Prostate gland (tissue), 2 donors: ENCODE results near the gene UGGT1. TPM values are rescaled to one million over a fixed set of nuclear protein-coding genes. Genes with fewer than 3 reads are reported as not detected.

Experiments
- DNase-seq: peaks from one replicate; pipeline ENCODE4 v3.0.0-alpha.2; 2019; ENCODE audit warnings: low spot score
- H3K27ac ChIP-seq, 2 donors: fragments of 200-600 bp; sonication (generic); 2 replicates each; pipeline ENCODE4 v1.5.1; 2017 to 2019
- H3K27me3 ChIP-seq: fragments of 200-600 bp; sonication (generic); replicated peaks from 2 replicates; pipeline ENCODE4 v1.5.1; 2019; ENCODE audit not compliant: insufficient read depth
- H3K36me3 ChIP-seq, 2 donors: fragments of 200-600 bp; sonication (generic); 1 replicate in 1 of 2; 2 replicates in 1 of 2; pipeline versions ENCODE4 v1.5.1 to v1.8.1; 2017 to 2019
- H3K4me1 ChIP-seq: fragments of 200-600 bp; sonication (generic); replicated peaks from 2 replicates; pipeline ENCODE4 v1.5.1; 2019
- H3K4me3 ChIP-seq, 2 donors: fragments of 200-600 bp; sonication (generic); 2 replicates each; pipeline ENCODE4 v1.5.1; 2017 to 2019
- H3K9me3 ChIP-seq: fragments of 200-600 bp; sonication (generic); 2 replicates; pipeline ENCODE4 v1.5.1; 2017
- POLR2A ChIP-seq: fragments of 450-650 bp; IDR thresholded peaks from one replicate; pipeline ENCODE4 v1.6.1; 2016; ENCODE audit warnings: antibody characterized with exemption, mild to moderate bottlenecking
- POLR2AphosphoS5 ChIP-seq: sonication (generic); formaldehyde crosslinking; IDR thresholded peaks from one replicate; pipeline ENCODE4 v1.6.1; 2017; ENCODE audit warnings: antibody characterized with exemption
- WGBS: methylation state at CpG from one replicate; pipeline ENCODE4 v1.1.5; 2018; 5-methylcytosine and 5-hydroxymethylcytosine counted together
- intact Hi-C: fragments of 100-400 bp; cut with DNase I; formaldehyde crosslinking; loops from one replicate; pipeline ENCODE4 v1.14.2; 2022
- total RNA-seq, 2 donors: library from RNA; depleted of rRNA; stranded (reverse); fragments of >200 nt; gene quantifications; one replicate each; pipeline ENCODE4 v1.1.0, GENCODE V29; 2016
- TF ChIP-seq, protein P1 (sequence below), 4 experiments: fragments of 200-600 bp in 2 of 4; fragments of 450-650 bp in 2 of 4; sonication (generic) in 2 of 4; IDR thresholded peaks; 1 replicate in 3 of 4; 2 replicates in 1 of 4; pipeline ENCODE4 v1.5.1; 2016 to 2019; ENCODE audit warnings: antibody characterized with exemption in 4 of 4, mild to moderate bottlenecking in 2 of 4, moderate library complexity in 2 of 4

Gene UGGT1
- total RNA-seq, 2 donors from 2014 or later = 34.7 to 45.2 TPM

DNA sequence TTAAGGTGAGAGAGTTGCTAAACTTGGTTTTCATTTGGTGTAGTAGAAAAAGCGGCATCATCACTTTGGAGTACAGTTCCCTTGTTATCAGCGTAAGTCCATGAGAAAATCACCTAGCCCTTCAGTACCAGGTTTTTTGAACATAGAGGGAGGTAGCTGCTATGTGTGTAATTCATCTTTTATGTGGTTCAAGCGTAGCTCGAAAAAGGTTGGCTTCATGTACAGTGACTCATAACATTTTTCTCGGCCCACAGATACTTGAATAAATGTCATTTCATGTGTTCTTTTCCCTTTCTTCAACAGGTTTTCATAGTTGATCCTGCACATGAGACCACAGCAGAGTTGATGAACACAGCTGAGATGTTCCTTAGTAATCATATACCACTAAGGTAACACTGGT, 43.6 kb downstream of the UGGT1 start:
- no peaks in the 10 kb centered on the region for H3K9me3 ChIP-seq
- 91% methylated on average over 5 of the region's 5 CpGs for WGBS
- no peak overlapping the region for H3K27ac ChIP-seq
- H3K36me3 ChIP-seq = peaks cover 6 to 10% of the 10 kb centered on the region in 2 donors
- H3K4me3 ChIP-seq = no peak overlapping the region
- intact Hi-C loops = no loop called here
- DNase-seq = no peak
- TF ChIP-seq POLR2AphosphoS5 (no peak), POLR2A (no peak)
- TF ChIP-seq, protein P1, sequence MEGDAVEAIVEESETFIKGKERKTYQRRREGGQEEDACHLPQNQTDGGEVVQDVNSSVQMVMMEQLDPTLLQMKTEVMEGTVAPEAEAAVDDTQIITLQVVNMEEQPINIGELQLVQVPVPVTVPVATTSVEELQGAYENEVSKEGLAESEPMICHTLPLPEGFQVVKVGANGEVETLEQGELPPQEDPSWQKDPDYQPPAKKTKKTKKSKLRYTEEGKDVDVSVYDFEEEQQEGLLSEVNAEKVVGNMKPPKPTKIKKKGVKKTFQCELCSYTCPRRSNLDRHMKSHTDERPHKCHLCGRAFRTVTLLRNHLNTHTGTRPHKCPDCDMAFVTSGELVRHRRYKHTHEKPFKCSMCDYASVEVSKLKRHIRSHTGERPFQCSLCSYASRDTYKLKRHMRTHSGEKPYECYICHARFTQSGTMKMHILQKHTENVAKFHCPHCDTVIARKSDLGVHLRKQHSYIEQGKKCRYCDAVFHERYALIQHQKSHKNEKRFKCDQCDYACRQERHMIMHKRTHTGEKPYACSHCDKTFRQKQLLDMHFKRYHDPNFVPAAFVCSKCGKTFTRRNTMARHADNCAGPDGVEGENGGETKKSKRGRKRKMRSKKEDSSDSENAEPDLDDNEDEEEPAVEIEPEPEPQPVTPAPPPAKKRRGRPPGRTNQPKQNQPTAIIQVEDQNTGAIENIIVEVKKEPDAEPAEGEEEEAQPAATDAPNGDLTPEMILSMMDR (IDR thresholded peaks at IDR 0.05) = no peak
- H3K27me3 ChIP-seq = no peaks in the 10 kb centered on the region
- no peaks in the 10 kb centered on the region for H3K4me1 ChIP-seq

DNA sequence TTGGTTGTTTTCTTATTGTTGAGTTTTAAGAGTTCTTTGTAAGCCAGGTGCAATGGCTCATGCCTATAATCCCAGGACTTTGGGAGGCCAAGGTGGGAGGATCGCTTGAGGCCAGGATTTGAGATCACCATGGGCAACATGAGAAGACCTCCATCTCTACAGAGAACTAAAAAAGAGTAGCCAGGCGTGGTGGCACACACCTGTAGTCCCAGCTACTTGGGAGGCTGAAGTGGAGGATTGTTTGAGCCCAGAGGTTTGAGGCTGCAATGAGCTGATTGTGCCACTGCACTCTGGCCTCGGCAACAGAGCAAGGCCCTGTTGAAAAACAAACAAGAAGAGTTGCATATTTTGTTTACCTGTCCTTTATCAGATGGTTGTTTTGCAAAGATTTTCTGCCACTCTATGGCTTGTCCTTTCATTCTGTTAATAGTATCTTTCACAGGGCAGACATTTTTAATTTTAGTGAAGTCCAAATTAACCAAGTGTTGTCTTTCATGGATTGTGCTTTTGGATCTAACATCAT, 46.2 kb downstream of the UGGT1 start:
- TF ChIP-seq POLR2A = no peak
- TF ChIP-seq, protein P1 (IDR thresholded peaks at IDR 0.05) = no peak
- no peak for TF ChIP-seq POLR2AphosphoS5
- intact Hi-C loops = no loop called here
- Histone ChIP-seq H3K27ac (no peak overlapping the region), H3K4me1 (no peaks in the 10 kb centered on the region), H3K4me3 (no peak overlapping the region), H3K27me3 (no peaks in the 10 kb centered on the region), H3K36me3 (peaks cover 8 to 13% of the 10 kb centered on the region in 2 donors), H3K9me3 (no peaks in the 10 kb centered on the region)
- no peak for DNase-seq
- 93% methylated on average over 3 of the region's 3 CpGs for WGBS

DNA sequence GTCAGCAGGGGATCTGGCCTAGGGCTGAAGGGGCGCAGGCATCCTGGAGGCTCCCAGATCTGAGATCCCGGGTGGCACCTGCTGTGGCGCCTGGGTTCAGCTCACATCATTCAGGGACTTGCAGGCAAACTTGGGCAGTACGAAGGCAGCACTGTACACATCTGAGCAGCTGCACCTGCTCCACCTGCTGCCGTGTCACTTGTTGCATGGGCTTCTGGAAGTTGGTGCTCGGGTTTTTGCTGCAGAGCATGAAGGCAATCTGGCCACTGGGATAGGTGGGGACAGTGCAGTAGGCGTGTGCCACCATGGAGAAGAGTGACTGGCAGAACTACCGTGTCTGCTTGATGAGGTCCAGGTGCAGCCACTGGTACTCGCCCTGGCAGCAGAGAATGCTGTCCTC, 48.6 kb downstream of the UGGT1 start:
- H3K36me3 ChIP-seq = peaks cover 7 to 8% of the 10 kb centered on the region in 2 donors

GRCh38 chr2:128145651-128146050, 54.7 kb downstream of the UGGT1 start:
- intact Hi-C loops = no loop called here
- no peak overlapping the region for H3K4me3 ChIP-seq
- WGBS = 41% methylated on average over 3 of the region's 3 CpGs
- H3K27me3 ChIP-seq = no peaks in the 10 kb centered on the region
- no peak for DNase-seq
- no peaks in the 10 kb centered on the region for H3K9me3 ChIP-seq
- H3K36me3 ChIP-seq = no peaks in the 10 kb centered on the region
- TF ChIP-seq POLR2A (no peak), POLR2AphosphoS5 (no peak)
- TF ChIP-seq, protein P1 (IDR thresholded peaks at IDR 0.05) = no peak
- H3K27ac ChIP-seq = no peak overlapping the region
- H3K4me1 ChIP-seq = no peaks in the 10 kb centered on the region

More for the DNA sequence above, 48.6 kb downstream of the UGGT1 start:
- 96% methylated on average over 9 of the region's 9 CpGs for WGBS
- intact Hi-C loops = no loop called here
- Histone ChIP-seq H3K27ac (no peak overlapping the region), H3K27me3 (no peaks in the 10 kb centered on the region), H3K9me3 (no peaks in the 10 kb centered on the region), H3K4me3 (no peak overlapping the region), H3K4me1 (no peaks in the 10 kb centered on the region)
- TF ChIP-seq POLR2A (no peak), POLR2AphosphoS5 (no peak)
- TF ChIP-seq, protein P1 (IDR thresholded peaks at IDR 0.05) = no peak
- no peak for DNase-seq

DNA sequence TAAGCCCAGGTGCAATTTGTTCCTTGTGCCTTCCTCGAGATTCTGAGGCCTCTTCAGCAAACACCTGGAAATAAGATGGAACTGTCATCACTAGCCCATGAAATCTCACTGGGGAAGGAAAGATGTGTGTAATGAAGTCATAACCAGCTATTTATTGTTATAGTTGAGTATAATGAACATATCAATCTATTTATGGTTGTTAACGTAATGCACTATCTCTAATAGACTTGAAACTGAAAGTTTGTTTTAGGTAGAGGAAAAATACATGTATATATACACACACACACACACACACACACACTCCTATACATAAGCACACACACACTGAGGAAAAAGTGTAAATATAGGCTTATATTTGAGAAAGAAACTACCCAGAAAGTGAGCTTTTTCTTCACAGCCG, 62.8 kb downstream of the UGGT1 start:
- Histone ChIP-seq H3K27ac (no peak overlapping the region), H3K4me1 (no peaks in the 10 kb centered on the region), H3K4me3 (no peak overlapping the region), H3K27me3 (no peaks in the 10 kb centered on the region), H3K9me3 (no peaks in the 10 kb centered on the region), H3K36me3 (peaks cover 0 to 4% of the 10 kb centered on the region in 2 donors)
- TF ChIP-seq, protein P1 (IDR thresholded peaks at IDR 0.05) = no peak
- no peak for TF ChIP-seq POLR2A
- no peak for TF ChIP-seq POLR2AphosphoS5
- 83% methylated on average over 3 of the region's 3 CpGs for WGBS
- DNase-seq = no peak
- intact Hi-C loops = no loop called here
